NCI-H460 (cell line): ENCODE data around the gene CD83. TPM values are rescaled to one million over a fixed set of nuclear protein-coding genes. Genes with fewer than 3 reads are reported as not detected.

Experiments
- small RNA-seq, 2 experiments: library from RNA; depleted of rRNA; stranded (forward); fragments of <200 nt; gene quantifications; one replicate each; pipeline ENCODE3, GENCODE V24; 2014
- total RNA-seq: library from RNA; depleted of rRNA; stranded (reverse); fragments of >200 nt; shearing (Covaris generic); gene quantifications from 2 replicates; pipeline ENCODE4 v1.2.3, GENCODE V29; 2014; rRNA removed

CD83 gene
- total RNA-seq, 1 experiment from 2014 or later, result 2.7 TPM

Small RNAs within 50 kb of the gene (small RNA-seq; reads per million reads assigned to genes)
- gene RNU7-133P, result 0 reads per million in 2 experiments

Other genes starting within 250 kb of the CD83 start
- gene RNF182, start 192.8 kb upstream of the CD83 start, total RNA-seq, result 0.17 TPM in 1 of 2 replicates, not detected in the other